NOMO-1 treated with DMSO at 0.1 percent for 48 hours (cell line): ENCODE data around the gene LIN7A.
"Not testable (repeated sequence)": the region's sequence is repeated elsewhere in the genome, so short reads cannot be mapped to it uniquely, and the experiment has no call there.

ENCODE experiments used
- DNase-seq: peaks from one replicate; lab custom pipeline; 2025; ENCODE audit not compliant: unreplicated experiment; lab: John Stamatoyannopoulos, UW

The LIN7A gene

GRCh38 chr12:80814453-80814852 lies 123.3 kb downstream of the LIN7A start:
- no peak for DNase-seq

- peak; percentile 33 for DNase-seq
Observed at GRCh38 chr12:80813820-80814219, 123.9 kb downstream of the LIN7A start.

- no peak for DNase-seq
Observed at GRCh38 chr12:80811957-80812708, 125.6 kb downstream of the LIN7A start.

GRCh38 chr12:80810874-80811273 lies 126.9 kb downstream of the LIN7A start:
- no peak for DNase-seq

GRCh38 chr12:80807640-80808288 lies 130.0 kb downstream of the LIN7A start:
- DNase-seq, result peak; percentile 94

GRCh38 chr12:80805106-80805505 lies 132.6 kb downstream of the LIN7A start:
- no peak for DNase-seq

- DNase-seq, result no peak
Observed at GRCh38 chr12:80802652-80803400, 134.9 kb downstream of the LIN7A start.

GRCh38 chr12:80798281-80798680 lies 139.5 kb downstream of the LIN7A start:
- no peak for DNase-seq

GRCh38 chr12:80794551-80794950 lies 143.2 kb downstream of the LIN7A start:
- no peak for DNase-seq

- no peak for DNase-seq
Observed at GRCh38 chr12:80792861-80793260, 144.9 kb downstream of the LIN7A start.

- no peak for DNase-seq
Observed at GRCh38 chr12:80791863-80792262, 145.9 kb downstream of the LIN7A start.

GRCh38 chr12:80788407-80788806 lies 149.3 kb downstream of the LIN7A start:
- not testable (repeated sequence) for DNase-seq

GRCh38 chr12:80782963-80783470 lies 154.7 kb downstream of the LIN7A start:
- not testable (repeated sequence) for DNase-seq

- no peak for DNase-seq
Observed at GRCh38 chr12:80781313-80781712, 156.4 kb downstream of the LIN7A start.

GRCh38 chr12:80780746-80781145 lies 157.0 kb downstream of the LIN7A start:
- no peak for DNase-seq

- DNase-seq, result peak; percentile 85
Observed at GRCh38 chr12:80778005-80778541, 159.7 kb downstream of the LIN7A start.

GRCh38 chr12:80777587-80777986 lies 160.1 kb downstream of the LIN7A start:
- DNase-seq, result no peak

GRCh38 chr12:80776706-80777105 lies 161.0 kb downstream of the LIN7A start:
- DNase-seq, result peak; percentile 29

- no peak for DNase-seq
Observed at GRCh38 chr12:80770958-80771357, 166.8 kb downstream of the LIN7A start.

GRCh38 chr12:80769553-80770140 lies 168.1 kb downstream of the LIN7A start:
- DNase-seq, result no peak

GRCh38 chr12:80766897-80767296 lies 170.8 kb downstream of the LIN7A start:
- DNase-seq, result no peak
